ENCODE data around the gene CRTAC1. TPM values are rescaled to one million over a fixed set of nuclear protein-coding genes. Genes with fewer than 3 reads are reported as not detected.

CRTAC1 gene
- total RNA-seq, 1 experiment from 2014 or later = 0.46 TPM

- Histone ChIP-seq H3K4ac (ENCODE audit: low read depth, low read length) (no peak overlapping the region), H3K23ac (ENCODE audit: insufficient read length, low read depth, low read length) (no peak overlapping the region), H3K79me2 (ENCODE audit: insufficient read depth, low read length) (no peaks in the 10 kb centered on the region), H3K4me1 (ENCODE audit: insufficient read depth, low read length) (no peaks in the 10 kb centered on the region), H4K8ac (replicated peaks; ENCODE audit: insufficient read length, low read depth, low read length) (no peak overlapping the region), H3K9me3 (ENCODE audit: control insufficient read depth, low read depth, low read length) (no peaks in the 10 kb centered on the region), H3K4me2 (ENCODE audit: insufficient read depth, insufficient read length, low read length) (no peak overlapping the region), H2BK15ac (ENCODE audit: low read depth, low read length) (no peak overlapping the region), H3K27ac (ENCODE audit: insufficient read length, low read depth, low read length) (no peak overlapping the region), H4K5ac (ENCODE audit: insufficient read length, low read depth, low read length) (no peak overlapping the region), H3K18ac (ENCODE audit: insufficient read length, low read depth, low read length) (no peak overlapping the region), H3K79me1 (ENCODE audit: insufficient read depth, low read depth, low read length, poor library complexity, severe bottlenecking) (no peaks in the 10 kb centered on the region), H2BK5ac (ENCODE audit: insufficient read length, low read length) (no peak overlapping the region), H4K91ac (ENCODE audit: insufficient read length, low read depth, low read length) (no peak overlapping the region), H2AFZ (ENCODE audit: low read length) (no peak overlapping the region), H4K20me1 (ENCODE audit: control insufficient read depth, insufficient read depth, insufficient read length) (no peaks in the 10 kb centered on the region), H2BK20ac (ENCODE audit: low read depth, low read length, poor library complexity, severe bottlenecking) (no peak overlapping the region), H2AK5ac (ENCODE audit: insufficient read length, low read length) (no peak overlapping the region), H3K9ac (ENCODE audit: extremely low read depth, insufficient read length, low read length) (no peak overlapping the region), H3T11ph (ENCODE audit: low read length) (no peak overlapping the region), H3K27me3 (ENCODE audit: insufficient read depth, low read length) (no peaks in the 10 kb centered on the region), H3K23me2 (ENCODE audit: insufficient read length, low read depth, low read length, poor library complexity, severe bottlenecking) (no peaks in the 10 kb centered on the region), H2BK12ac (ENCODE audit: insufficient read length, low read depth, low read length) (no peak overlapping the region), H2BK120ac (ENCODE audit: low read depth, low read length, poor library complexity, severe bottlenecking) (no peak overlapping the region), H3K14ac (ENCODE audit: insufficient read depth, low read length) (no peak overlapping the region), H3K56ac (ENCODE audit: insufficient read length, low read depth, low read length) (no peak overlapping the region)
- Mint-ChIP-seq H3K4me1 (peaks cover 12 to 20% of the 10 kb centered on the region in 2 experiments), H3K9me3 (no peaks in the 10 kb centered on the region), H3K4me3 (no peak overlapping the region), H3K27me3 (ENCODE audit: low read depth) (peaks cover 6% of the 10 kb centered on the region), H3K27ac (no peak overlapping the region; a peak in 2 of 7 replicates), H3K36me3 (ENCODE audit: insufficient read depth in 1 of 3, low read depth in 3 of 3) (no peaks in the 10 kb centered on the region)
- no peak for TF ChIP-seq CTCF (conservative IDR thresholded peaks at IDR 0.05)
- no peak for DNase-seq
- no CpG with 5 or more reads among the region's 6 CpGs for WGBS (ENCODE audit: extremely low coverage, insufficient read length, low lambda C conversion rate)
These were observed 123.2 kb downstream of the CRTAC1 start for GRCh38 chr10:97907211-97907610.

All from H9 (cell line).